ENCODE data around the gene DPYD.

DPYD gene

DNA sequence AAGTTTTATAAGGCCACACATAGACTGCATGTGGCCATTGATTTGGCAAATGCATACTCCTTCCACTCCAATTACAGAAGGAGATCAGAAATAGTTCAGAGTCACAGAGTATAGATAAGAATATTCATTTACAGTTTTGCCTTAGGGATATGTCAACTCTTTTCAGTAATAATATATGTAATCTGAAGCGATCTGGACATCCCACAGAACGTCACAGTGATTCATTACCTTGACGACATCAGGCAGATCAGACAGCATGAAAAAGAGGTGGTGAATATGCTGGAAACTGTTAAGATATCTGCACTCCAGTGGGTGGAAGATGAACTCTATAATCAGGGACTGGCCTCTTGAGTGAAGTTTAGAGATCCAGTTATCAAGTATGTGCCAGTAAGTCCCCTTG, 240.4 kb downstream of the DPYD start:
- Histone ChIP-seq H3K4me2 (ENCODE audit: insufficient read depth, low read length, poor library complexity, severe bottlenecking) (no peak overlapping the region), H4K91ac (ENCODE audit: low read depth, low read length, poor library complexity) (no peak overlapping the region), H2BK5ac (ENCODE audit: low read length) (no peak overlapping the region), H3K9ac (ENCODE audit: low read depth, low read length, poor library complexity) (no peak overlapping the region), H3K79me1 (ENCODE audit: low read depth, low read length) (no peaks in the 10 kb centered on the region), H2BK12ac (ENCODE audit: low read length) (no peak overlapping the region), H2AK5ac (ENCODE audit: low read depth, low read length) (no peak overlapping the region), H3K36me3 (replicated peaks in 1 of 2; ENCODE audit: control insufficient read depth in 2 of 2, insufficient read depth in 2 of 2, low read length in 2 of 2) (no peaks in the 10 kb centered on the region), H3K4me1 (ENCODE audit: control insufficient read depth in 2 of 2, insufficient read depth in 1 of 2, low read depth in 1 of 2, low read length in 2 of 2) (peaks cover 4 to 5% of the 10 kb centered on the region in 2 donors), H3K27ac (replicated peaks; ENCODE audit: low read length) (no peak overlapping the region), H4K8ac (ENCODE audit: low read depth, low read length) (no peak overlapping the region), H2AFZ (ENCODE audit: low read length) (no peak overlapping the region), H3K14ac (ENCODE audit: low read length) (no peak overlapping the region), H2BK15ac (ENCODE audit: low read length) (no peak overlapping the region), H3K4ac (ENCODE audit: low read length) (no peak overlapping the region), H3K27me3 (ENCODE audit: control insufficient read depth in 3 of 3, insufficient read depth in 3 of 3, low read depth in 1 of 3, low read length in 3 of 3) (no peaks in the 10 kb centered on the region), H3K23ac (ENCODE audit: low read depth, low read length, poor library complexity) (no peak overlapping the region), H3K9me3 (replicated peaks in 1 of 2; ENCODE audit: control insufficient read depth in 2 of 2, insufficient read depth in 1 of 2, low read depth in 1 of 2, low read length in 2 of 2) (no peaks in the 10 kb centered on the region), H2BK120ac (ENCODE audit: low read depth, low read length) (no peak overlapping the region), H3K18ac (ENCODE audit: low read length) (no peak overlapping the region), H3K4me3 (ENCODE audit: low read length in 2 of 2) (no peak overlapping the region)
- no CpG with 5 or more reads among the region's 3 CpGs for WGBS, 2 donors (ENCODE audit: extremely low coverage in 2 of 2, insufficient read length in 2 of 2, insufficient replicate concordance in 1 of 2)
- DNase-seq (ENCODE audit: low spot score), result no peak

GRCh38 chr1:97677702-97678101, 243.1 kb downstream of the DPYD start:
- no peak overlapping the region for H3K23ac ChIP-seq (ENCODE audit: low read depth, low read length, poor library complexity)

DNA sequence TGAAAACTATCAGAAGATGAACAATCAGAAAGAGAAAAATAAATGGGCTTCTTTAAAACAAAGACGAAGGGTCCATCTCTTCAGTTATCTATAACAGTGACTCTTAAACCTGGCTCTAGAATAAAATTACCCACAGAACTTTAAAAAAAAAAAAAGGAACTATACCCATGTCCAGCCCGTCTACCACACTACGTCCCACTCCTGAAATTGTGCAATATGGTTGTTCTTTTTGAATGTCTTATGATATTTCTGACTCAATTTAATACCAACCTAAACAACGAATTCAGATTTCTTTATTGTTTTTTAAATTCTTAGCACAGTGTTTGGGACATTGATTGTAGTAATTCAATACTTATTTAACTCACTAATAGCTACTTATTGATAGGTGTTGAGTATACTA, 246.3 kb downstream of the DPYD start:
- no CpG with 5 or more reads among the region's 4 CpGs for WGBS, 2 donors (ENCODE audit: extremely low coverage in 2 of 2, insufficient read length in 2 of 2, insufficient replicate concordance in 1 of 2)
- H3K4me3 ChIP-seq (ENCODE audit: low read length in 2 of 2), result no peak overlapping the region
- H2BK15ac ChIP-seq (ENCODE audit: low read length), result no peak overlapping the region

More at GRCh38 chr1:97677702-97678101, 243.1 kb downstream of the DPYD start:
- no peak for DNase-seq (ENCODE audit: low spot score)
- no peaks in the 10 kb centered on the region for H3K36me3 ChIP-seq (replicated peaks in 1 of 2; ENCODE audit: control insufficient read depth in 2 of 2, insufficient read depth in 2 of 2, low read length in 2 of 2)
- H3K27ac ChIP-seq (replicated peaks; ENCODE audit: low read length), result no peak overlapping the region
- H3K4me3 ChIP-seq (ENCODE audit: low read length in 2 of 2), result no peak overlapping the region
- H3K18ac ChIP-seq (ENCODE audit: low read length), result no peak overlapping the region
- H3K79me1 ChIP-seq (ENCODE audit: low read depth, low read length), result no peaks in the 10 kb centered on the region
- no peak overlapping the region for H2BK12ac ChIP-seq (ENCODE audit: low read length)
- no peak overlapping the region for H2BK120ac ChIP-seq (ENCODE audit: low read depth, low read length)
- no peaks in the 10 kb centered on the region for H3K27me3 ChIP-seq (ENCODE audit: control insufficient read depth in 3 of 3, insufficient read depth in 3 of 3, low read depth in 1 of 3, low read length in 3 of 3)
- no peaks in the 10 kb centered on the region for H3K9me3 ChIP-seq (replicated peaks in 1 of 2; ENCODE audit: control insufficient read depth in 2 of 2, insufficient read depth in 1 of 2, low read depth in 1 of 2, low read length in 2 of 2)
- H4K8ac ChIP-seq (ENCODE audit: low read depth, low read length), result no peak overlapping the region
- no peak overlapping the region for H2AFZ ChIP-seq (ENCODE audit: low read length)
- no CpG with 5 or more reads among the region's 4 CpGs for WGBS, 2 donors (ENCODE audit: extremely low coverage in 2 of 2, insufficient read length in 2 of 2, insufficient replicate concordance in 1 of 2)
- H3K4me1 ChIP-seq (ENCODE audit: control insufficient read depth in 2 of 2, insufficient read depth in 1 of 2, low read depth in 1 of 2, low read length in 2 of 2), result peaks cover 4 to 5% of the 10 kb centered on the region in 2 donors
- H2AK5ac ChIP-seq (ENCODE audit: low read depth, low read length), result no peak overlapping the region
- no peak overlapping the region for H3K14ac ChIP-seq (ENCODE audit: low read length)
- H3K9ac ChIP-seq (ENCODE audit: low read depth, low read length, poor library complexity), result no peak overlapping the region
- H3K4me2 ChIP-seq (ENCODE audit: insufficient read depth, low read length, poor library complexity, severe bottlenecking), result no peak overlapping the region
- H2BK5ac ChIP-seq (ENCODE audit: low read length), result no peak overlapping the region
- H4K91ac ChIP-seq (ENCODE audit: low read depth, low read length, poor library complexity), result no peak overlapping the region
- no peak overlapping the region for H2BK15ac ChIP-seq (ENCODE audit: low read length)
- no peak overlapping the region for H3K4ac ChIP-seq (ENCODE audit: low read length)

GRCh38 chr1:97668945-97669344, 251.9 kb downstream of the DPYD start:
- no peak overlapping the region for H4K91ac ChIP-seq (ENCODE audit: low read depth, low read length, poor library complexity)
- no peak overlapping the region for H2BK120ac ChIP-seq (ENCODE audit: low read depth, low read length)
- no peaks in the 10 kb centered on the region for H3K36me3 ChIP-seq (replicated peaks in 1 of 2; ENCODE audit: control insufficient read depth in 2 of 2, insufficient read depth in 2 of 2, low read length in 2 of 2)
- no CpG with 5 or more reads among the region's 2 CpGs for WGBS, 2 donors (ENCODE audit: extremely low coverage in 2 of 2, insufficient read length in 2 of 2, insufficient replicate concordance in 1 of 2)
- no peaks in the 10 kb centered on the region for H3K79me1 ChIP-seq (ENCODE audit: low read depth, low read length)
- no peak overlapping the region for H3K18ac ChIP-seq (ENCODE audit: low read length)
- H2BK15ac ChIP-seq (ENCODE audit: low read length), result no peak overlapping the region
- H3K23ac ChIP-seq (ENCODE audit: low read depth, low read length, poor library complexity), result no peak overlapping the region
- no peak overlapping the region for H3K27ac ChIP-seq (replicated peaks; ENCODE audit: low read length)
- no peak overlapping the region for H3K4me3 ChIP-seq (ENCODE audit: low read length in 2 of 2)
- no peak overlapping the region for H2BK12ac ChIP-seq (ENCODE audit: low read length)
- no peak overlapping the region for H3K4ac ChIP-seq (ENCODE audit: low read length)
- no peak overlapping the region for H2AFZ ChIP-seq (ENCODE audit: low read length)
- peaks cover 0 to 9% of the 10 kb centered on the region in 2 donors for H3K9me3 ChIP-seq (replicated peaks in 1 of 2; ENCODE audit: control insufficient read depth in 2 of 2, insufficient read depth in 1 of 2, low read depth in 1 of 2, low read length in 2 of 2)
- H2BK5ac ChIP-seq (ENCODE audit: low read length), result no peak overlapping the region
- no peak overlapping the region for H4K8ac ChIP-seq (ENCODE audit: low read depth, low read length)
- H3K4me1 ChIP-seq (ENCODE audit: control insufficient read depth in 2 of 2, insufficient read depth in 1 of 2, low read depth in 1 of 2, low read length in 2 of 2), result no peaks in the 10 kb centered on the region
- no peaks in the 10 kb centered on the region for H3K27me3 ChIP-seq (ENCODE audit: control insufficient read depth in 3 of 3, insufficient read depth in 3 of 3, low read depth in 1 of 3, low read length in 3 of 3)
- no peak overlapping the region for H3K14ac ChIP-seq (ENCODE audit: low read length)
- H3K4me2 ChIP-seq (ENCODE audit: insufficient read depth, low read length, poor library complexity, severe bottlenecking), result no peak overlapping the region
- no peak for DNase-seq (ENCODE audit: low spot score)
- H2AK5ac ChIP-seq (ENCODE audit: low read depth, low read length), result no peak overlapping the region
- H3K9ac ChIP-seq (ENCODE audit: low read depth, low read length, poor library complexity), result no peak overlapping the region

More for the DNA sequence above, 246.3 kb downstream of the DPYD start:
- Histone ChIP-seq H3K4me2 (ENCODE audit: insufficient read depth, low read length, poor library complexity, severe bottlenecking) (no peak overlapping the region), H3K18ac (ENCODE audit: low read length) (no peak overlapping the region), H3K9me3 (replicated peaks in 1 of 2; ENCODE audit: control insufficient read depth in 2 of 2, insufficient read depth in 1 of 2, low read depth in 1 of 2, low read length in 2 of 2) (peaks cover 0 to 9% of the 10 kb centered on the region in 2 donors), H3K4ac (ENCODE audit: low read length) (no peak overlapping the region), H3K4me1 (ENCODE audit: control insufficient read depth in 2 of 2, insufficient read depth in 1 of 2, low read depth in 1 of 2, low read length in 2 of 2) (no peaks in the 10 kb centered on the region), H2AFZ (ENCODE audit: low read length) (no peak overlapping the region), H2BK12ac (ENCODE audit: low read length) (no peak overlapping the region), H3K9ac (ENCODE audit: low read depth, low read length, poor library complexity) (no peak overlapping the region), H3K27me3 (ENCODE audit: control insufficient read depth in 3 of 3, insufficient read depth in 3 of 3, low read depth in 1 of 3, low read length in 3 of 3) (no peaks in the 10 kb centered on the region), H2BK5ac (ENCODE audit: low read length) (no peak overlapping the region), H3K14ac (ENCODE audit: low read length) (no peak overlapping the region), H2BK120ac (ENCODE audit: low read depth, low read length) (no peak overlapping the region), H3K79me1 (ENCODE audit: low read depth, low read length) (no peaks in the 10 kb centered on the region), H3K27ac (replicated peaks; ENCODE audit: low read length) (no peak overlapping the region), H4K91ac (ENCODE audit: low read depth, low read length, poor library complexity) (no peak overlapping the region), H3K23ac (ENCODE audit: low read depth, low read length, poor library complexity) (no peak overlapping the region), H3K36me3 (replicated peaks in 1 of 2; ENCODE audit: control insufficient read depth in 2 of 2, insufficient read depth in 2 of 2, low read length in 2 of 2) (no peaks in the 10 kb centered on the region), H4K8ac (ENCODE audit: low read depth, low read length) (no peak overlapping the region), H2AK5ac (ENCODE audit: low read depth, low read length) (no peak overlapping the region)
- no peak for DNase-seq (ENCODE audit: low spot score)

Data from neuronal stem cell (in vitro differentiated cells).